HCT116 (cell line): Measurements from ENCODE around the gene NKX6-2. TPM values are rescaled to one million over a fixed set of nuclear protein-coding genes. Genes with fewer than 3 reads are reported as not detected.

Experiments used
- ATAC-seq: fragments of 200-7000 bp; cut with Tn5 transposase; 2 replicates; pipeline ENCODE4 v1.9.1; 2020; ENCODE audit warnings: mild to moderate bottlenecking, moderate library complexity
- BruUV-seq: library from RNA; stranded (reverse); fragments of 400-500 nt; replicated peaks from 2 replicates; lab custom pipeline; 2021; lab: Mats Ljungman, UMichigan
- CTCF ChIA-PET: fragments of 300-600 bp; sonication (Branson Sonifier 250); formaldehyde crosslinking; loops from one replicate; lab custom pipeline; 2021; ENCODE audit warnings: antibody characterized with exemption; lab: Charles Lee
- POLR2A ChIA-PET: fragments of 300-600, 350-600 bp; sonication (Branson Sonifier 250); formaldehyde crosslinking; loops from one replicate; lab custom pipeline; 2021; ENCODE audit warnings: antibody characterized with exemption; lab: Charles Lee
- RAD21 ChIA-PET, 2 experiments: fragments of 300-600 bp; sonication (Branson Sonifier 250); formaldehyde crosslinking; loops; one replicate each; lab custom pipeline; 2023; ENCODE audit warnings: low total read pairs in 2 of 2; ENCODE audit not compliant: uncharacterized antibody in 2 of 2, unreplicated experiment in 2 of 2, low non-redundant PET in 1 of 2; lab: Charles Lee
- DNase-seq: peaks from one replicate; pipeline ENCODE4 v3.0.0-alpha.2; 2010; ENCODE audit warnings: low read depth, low spot score
- H2AFZ ChIP-seq: fragments of 200-600 bp; shearing (Covaris generic), sonication (generic); 2 replicates; pipeline ENCODE4 v1.6.1; 2017; ENCODE audit warnings: low read depth, mixed run types, mixed read lengths, antibody characterized with exemption, low read length; ENCODE audit not compliant: poor library complexity, severe bottlenecking
- H3K27ac ChIP-seq: 2 replicates; pipeline ENCODE4 v1.5.1; 2012; ENCODE audit warnings: low read depth, low read length
- H3K27me3 ChIP-seq: fragments of 200-600 bp; sonication (generic); 2 replicates; pipeline ENCODE4 v1.6.1; 2016; ENCODE audit warnings: mixed run types, low read length, mixed read lengths; ENCODE audit not compliant: insufficient read depth
- H3K36me3 ChIP-seq, 2 experiments: fragments of 200-500 bp in 1 of 2; fragments of 200-600 bp in 1 of 2; sonication (Bioruptor generic) in 1 of 2; sonication (generic) in 1 of 2; 2 replicates each; pipeline versions ENCODE4 v1.5.1 to v1.6.1; 2014 to 2016; ENCODE audit warnings: low read length in 2 of 2, inconsistent platforms in 1 of 2, mixed read lengths in 1 of 2, mixed run types in 1 of 2; ENCODE audit not compliant: insufficient read depth in 2 of 2, control insufficient read depth in 1 of 2
- H3K4me1 ChIP-seq, 2 experiments: fragments of 200-600 bp in 1 of 2; sonication (generic) in 1 of 2; 2 replicates each; pipeline versions ENCODE4 v1.5.1 to v1.6.1; 2012 to 2017; ENCODE audit warnings: low read length in 2 of 2, inconsistent platforms in 1 of 2, mild to moderate bottlenecking in 1 of 2, mixed read lengths in 1 of 2, mixed run types in 1 of 2, moderate library complexity in 1 of 2; ENCODE audit not compliant: insufficient read depth in 2 of 2, control insufficient read depth in 1 of 2
- H3K4me2 ChIP-seq: fragments of 200-600 bp; sonication (generic); 2 replicates; pipeline ENCODE4 v1.6.1; 2017; ENCODE audit warnings: mixed run types, low read length, mixed read lengths
- H3K4me3 ChIP-seq, 2 experiments: fragments of 200-600 bp in 1 of 2; sonication (generic) in 1 of 2; replicated peaks in 1 of 2; 2 replicates each; pipeline ENCODE4 v1.5.1; 2011 to 2016; ENCODE audit warnings: low read length in 2 of 2, control low read depth in 1 of 2, low read depth in 1 of 2, mild to moderate bottlenecking in 1 of 2, mixed read lengths in 1 of 2, mixed run types in 1 of 2
- H3K79me2 ChIP-seq: fragments of 200-600 bp; sonication (generic); 2 replicates; pipeline ENCODE4 v1.6.1; 2017; ENCODE audit warnings: mild to moderate bottlenecking, mixed run types, low read length, moderate library complexity, mixed read lengths; ENCODE audit not compliant: insufficient read depth
- H3K9ac ChIP-seq: fragments of 200-600 bp; sonication (generic); 2 replicates; pipeline ENCODE4 v1.6.1; 2016; ENCODE audit warnings: low read length, mixed read lengths
- H3K9me2 ChIP-seq: fragments of 200-600 bp; sonication (generic), shearing (Covaris generic); 2 replicates; pipeline ENCODE4 v1.6.1; 2017; ENCODE audit warnings: mixed run types, mild to moderate bottlenecking, moderate library complexity; ENCODE audit not compliant: insufficient read depth
- H3K9me3 ChIP-seq, 2 experiments: fragments of 200-500 bp in 1 of 2; fragments of 200-600 bp in 1 of 2; sonication (Bioruptor generic) in 1 of 2; sonication (generic) in 1 of 2; 2 replicates each; pipeline ENCODE4 v1.6.1; 2014 to 2017; ENCODE audit warnings: low read length in 2 of 2, mixed read lengths in 2 of 2, inconsistent platforms in 1 of 2, low read depth in 1 of 2, mild to moderate bottlenecking in 1 of 2, mixed run types in 1 of 2, moderate library complexity in 1 of 2; ENCODE audit not compliant: control insufficient read depth in 1 of 2, insufficient read depth in 1 of 2
- H4K20me1 ChIP-seq: fragments of 200-600 bp; sonication (generic), shearing (Covaris generic); 2 replicates; pipeline ENCODE4 v1.6.1; 2017; ENCODE audit warnings: mixed run types, mild to moderate bottlenecking, moderate library complexity; ENCODE audit not compliant: insufficient read depth
- JUND ChIP-seq: IDR thresholded peaks from 2 replicates; pipeline ENCODE4 v1.6.1; 2012
- RAD21 ChIP-seq: IDR thresholded peaks from 2 replicates; pipeline ENCODE4 v1.6.1; 2012; ENCODE audit warnings: low read depth, mild to moderate bottlenecking
- ZBTB33 ChIP-seq: IDR thresholded peaks from 2 replicates; pipeline ENCODE4 v1.6.1; 2011; ENCODE audit warnings: mild to moderate bottlenecking, low read length, moderate library complexity; ENCODE audit not compliant: insufficient replicate concordance; ENCODE audit errors: extremely low read depth
- intact Hi-C: fragments of 100-400 bp; cut with micrococcal nuclease; formaldehyde crosslinking; loops from 2 replicates; pipeline ENCODE4 v1.10.0; 2022
- total RNA-seq: library from RNA; stranded (reverse); gene quantifications from one replicate; pipeline ENCODE4 v1.2.1, GENCODE V29; 2021; ENCODE audit not compliant: unreplicated experiment

NKX6-2 gene
- total RNA-seq, 1 experiment from 2014 or later: not detected

GRCh38 chr10:132812520-132812919 is 26.6 kb upstream of the NKX6-2 start:
- ChIA-PET POLR2A (no interaction called here), RAD21 (no interaction called here), CTCF (no interaction called here)
- Histone ChIP-seq H3K9ac (no peak overlapping the region), H3K27ac (no peak overlapping the region), H3K4me1 (no peaks in the 10 kb centered on the region), H3K9me2 (no peaks in the 10 kb centered on the region), H3K36me3 (no peaks in the 10 kb centered on the region), H3K4me3 (no peak overlapping the region)
- no peak for DNase-seq
- intact Hi-C loops: no loop called here
- BruUV-seq: no TSS peak
- TF ChIP-seq JUND: no peak
- TF ChIP-seq, all 23 proteins: peak for 0
- H2AFZ ChIP-seq: no peak overlapping the region
- no peaks in the 10 kb centered on the region for H3K79me2 ChIP-seq
- no peak for ATAC-seq
- no peaks in the 10 kb centered on the region for H4K20me1 ChIP-seq
- H3K9me3 ChIP-seq: no peaks in the 10 kb centered on the region
- H3K4me2 ChIP-seq: no peak overlapping the region
- H3K27me3 ChIP-seq: no peaks in the 10 kb centered on the region

GRCh38 chr10:132811891-132812481 is 26.0 kb upstream of the NKX6-2 start:
- Histone ChIP-seq H3K9ac (no peak overlapping the region), H3K27me3 (no peaks in the 10 kb centered on the region), H3K27ac (no peak overlapping the region), H3K4me3 (no peak overlapping the region), H3K36me3 (no peaks in the 10 kb centered on the region), H2AFZ (no peak overlapping the region), H3K4me2 (no peak overlapping the region), H4K20me1 (no peaks in the 10 kb centered on the region), H3K9me3 (no peaks in the 10 kb centered on the region), H3K9me2 (no peaks in the 10 kb centered on the region), H3K79me2 (no peaks in the 10 kb centered on the region), H3K4me1 (no peaks in the 10 kb centered on the region)
- intact Hi-C loops: no loop called here
- TF ChIP-seq RAD21 (no peak), ZBTB33 (no peak)
- POLR2A ChIA-PET: no interaction called here
- RAD21 ChIA-PET: no interaction called here
- DNase-seq (no peak), ATAC-seq (no peak)
- no TSS peak for BruUV-seq
- CTCF ChIA-PET: no interaction called here
